Ectodermal cell (in vitro differentiated cells): ENCODE data around the gene CCL27.
"Not testable (repeated sequence)": the region's sequence is repeated elsewhere in the genome, so short reads cannot be mapped to it uniquely, and the experiment has no call there.

Experiments used
- H3K27ac ChIP-seq: 2 replicates; pipeline ENCODE4 v1.7.0; 2013; ENCODE audit warnings: mild to moderate bottlenecking, low read depth, low read length; ENCODE audit not compliant: insufficient read depth, poor library complexity, severe bottlenecking
- H3K27me3 ChIP-seq: 2 replicates; pipeline ENCODE4 v1.7.0; 2013; ENCODE audit warnings: mild to moderate bottlenecking, low read length; ENCODE audit not compliant: insufficient read depth, control insufficient read depth, poor library complexity, severe bottlenecking
- H3K36me3 ChIP-seq: one replicate; pipeline ENCODE4 v1.7.0; 2013; ENCODE audit warnings: low read length; ENCODE audit not compliant: control insufficient read depth, insufficient read depth
- H3K4me1 ChIP-seq: one replicate; pipeline ENCODE4 v1.7.0; 2013; ENCODE audit warnings: low read length; ENCODE audit not compliant: control insufficient read depth, insufficient read depth
- H3K4me3 ChIP-seq: 2 replicates; pipeline ENCODE4 v1.7.0; 2013; ENCODE audit warnings: low read depth, low read length, control low read depth; ENCODE audit not compliant: insufficient read depth
- H3K9me3 ChIP-seq: 2 replicates; pipeline ENCODE4 v1.7.0; 2013; ENCODE audit warnings: mild to moderate bottlenecking, low read length, moderate library complexity; ENCODE audit not compliant: control insufficient read depth
- WGBS, 2 experiments: methylation state at CpG; one replicate each; pipeline ENCODE4 v1.1.7; 2013; ENCODE audit warnings: missing lambda C conversion rate in 2 of 2; 5-methylcytosine and 5-hydroxymethylcytosine counted together

The CCL27 gene

GRCh38 chr9:34650816-34651215, 11.6 kb downstream of the CCL27 start:
- Histone ChIP-seq H3K9me3 (no peaks in the 10 kb centered on the region), H3K4me3 (no peak overlapping the region), H3K27ac (no peak overlapping the region), H3K4me1 (peaks cover 51% of the 10 kb centered on the region), H3K36me3 (peaks cover 7% of the 10 kb centered on the region), H3K27me3 (no peaks in the 10 kb centered on the region)
- 89 to 93% methylated on average over 5 of the region's 5 CpGs for WGBS, 2 experiments

GRCh38 chr9:34648673-34649072, 13.8 kb downstream of the CCL27 start:
- 94 to 96% methylated on average over 8 of the region's 8 CpGs for WGBS, 2 experiments
- no peak overlapping the region for H3K27ac ChIP-seq
- peaks cover 7% of the 10 kb centered on the region for H3K36me3 ChIP-seq
- no peaks in the 10 kb centered on the region for H3K27me3 ChIP-seq
- no peak overlapping the region for H3K4me3 ChIP-seq
- H3K9me3 ChIP-seq: no peaks in the 10 kb centered on the region
- H3K4me1 ChIP-seq: peaks cover 42% of the 10 kb centered on the region

GRCh38 chr9:34647651-34648050, 14.8 kb downstream of the CCL27 start:
- Histone ChIP-seq H3K27ac (no peak overlapping the region), H3K4me1 (peaks cover 32% of the 10 kb centered on the region), H3K36me3 (peaks cover 7% of the 10 kb centered on the region), H3K4me3 (peak overlapping the region; percentile 49), H3K9me3 (no peaks in the 10 kb centered on the region), H3K27me3 (no peaks in the 10 kb centered on the region)
- WGBS, 2 experiments: 88 to 91% methylated on average over 10 of the region's 10 CpGs

- 6 to 8% methylated on average over 8 of the region's 8 CpGs for WGBS, 2 experiments
These were observed 15.4 kb downstream of the CCL27 start for GRCh38 chr9:34647084-34647403.

GRCh38 chr9:34646211-34647083, 16.0 kb downstream of the CCL27 start, which contains the start of gene GALT:
Gene GALT, plus strand, starts transcription at chr9:34646675. Its CDS starts 30 bp downstream, at chr9:34646705.
- 5 to 6% methylated on average over 43 of the region's 43 CpGs for WGBS, 2 experiments
- no peaks in the 10 kb centered on the region for H3K9me3 ChIP-seq
- no peaks in the 10 kb centered on the region for H3K27me3 ChIP-seq
- peak within 1 kb of the TSS; percentile 49 for H3K4me3 ChIP-seq
- H3K27ac ChIP-seq: peak within 1 kb of the TSS; percentile 52
- H3K4me1 ChIP-seq: peaks cover 22% of the 10 kb centered on the region
- H3K36me3 ChIP-seq: peaks cover 7% of the 10 kb centered on the region

More at GRCh38 chr9:34647084-34647403, 15.4 kb downstream of the CCL27 start:
- Histone ChIP-seq H3K27me3 (no peaks in the 10 kb centered on the region), H3K9me3 (no peaks in the 10 kb centered on the region), H3K36me3 (peaks cover 7% of the 10 kb centered on the region), H3K4me3 (peak overlapping the region; percentile 49), H3K27ac (peak overlapping the region; percentile 52), H3K4me1 (peaks cover 26% of the 10 kb centered on the region)

GRCh38 chr9:34644766-34645314, 17.6 kb downstream of the CCL27 start:
- Histone ChIP-seq H3K27ac (no peak overlapping the region), H3K4me1 (peaks cover 17% of the 10 kb centered on the region), H3K9me3 (no peaks in the 10 kb centered on the region), H3K36me3 (peaks cover 7% of the 10 kb centered on the region), H3K4me3 (no peak overlapping the region), H3K27me3 (no peaks in the 10 kb centered on the region)

GRCh38 chr9:34642679-34643078, 19.8 kb downstream of the CCL27 start:
- H3K9me3 ChIP-seq: no peaks in the 10 kb centered on the region
- peaks cover 4% of the 10 kb centered on the region for H3K27me3 ChIP-seq
- peaks cover 18% of the 10 kb centered on the region for H3K4me1 ChIP-seq
- no peak overlapping the region for H3K27ac ChIP-seq
- 83 to 89% methylated on average over 1 of the region's 1 CpG for WGBS, 2 experiments
- H3K4me3 ChIP-seq: no peak overlapping the region
- no peaks in the 10 kb centered on the region for H3K36me3 ChIP-seq

- not testable (repeated sequence) for H3K9me3 ChIP-seq, H3K27me3 ChIP-seq
- 96 to 97% methylated on average over 8 of the region's 8 CpGs for WGBS, 2 experiments
These were observed 23.1 kb downstream of the CCL27 start for GRCh38 chr9:34639322-34639721.

GRCh38 chr9:34638138-34638445, 24.4 kb downstream of the CCL27 start:
- H3K36me3 ChIP-seq: no peaks in the 10 kb centered on the region
- 26% methylated on average over 7 of the region's 7 CpGs for WGBS, 2 experiments
- peaks cover 7% of the 10 kb centered on the region for H3K27me3 ChIP-seq
- H3K4me1 ChIP-seq: peaks cover 11% of the 10 kb centered on the region
- no peaks in the 10 kb centered on the region for H3K9me3 ChIP-seq
- no peak overlapping the region for H3K27ac ChIP-seq
- H3K4me3 ChIP-seq: peak overlapping the region; percentile 66

More at GRCh38 chr9:34639322-34639721, 23.1 kb downstream of the CCL27 start:
- not testable (repeated sequence) for H3K4me3 ChIP-seq, H3K27ac ChIP-seq, H3K4me1 ChIP-seq, H3K36me3 ChIP-seq

- Histone ChIP-seq H3K9me3 (no peaks in the 10 kb centered on the region), H3K27ac (no peak within 1 kb of the TSS)
- WGBS, 2 experiments: 1% methylated on average over 74 of the region's 74 CpGs
These were observed 24.9 kb downstream of the CCL27 start, which contains the start of gene SIGMAR1 for GRCh38 chr9:34637356-34638137. Gene SIGMAR1, minus strand, starts transcription at chr9:34637787. Its CDS starts 90 bp downstream, at chr9:34637697.

More at GRCh38 chr9:34637356-34638137, 24.9 kb downstream of the CCL27 start, which contains the start of gene SIGMAR1:
- peaks cover 7% of the 10 kb centered on the region for H3K27me3 ChIP-seq
- peak within 1 kb of the TSS; percentile 66 for H3K4me3 ChIP-seq
- no peaks in the 10 kb centered on the region for H3K36me3 ChIP-seq
- peaks cover 11% of the 10 kb centered on the region for H3K4me1 ChIP-seq
